ENCODE measurements around the gene BMPR1A. TPM values are rescaled to one million over a fixed set of nuclear protein-coding genes. Genes with fewer than 3 reads are reported as not detected.
"Not testable (repeated sequence)": the region's sequence is repeated elsewhere in the genome, so short reads cannot be mapped to it uniquely, and the experiment has no call there.

Gene BMPR1A
- polyA plus RNA-seq, 1 experiment: 21.4 TPM

DNA sequence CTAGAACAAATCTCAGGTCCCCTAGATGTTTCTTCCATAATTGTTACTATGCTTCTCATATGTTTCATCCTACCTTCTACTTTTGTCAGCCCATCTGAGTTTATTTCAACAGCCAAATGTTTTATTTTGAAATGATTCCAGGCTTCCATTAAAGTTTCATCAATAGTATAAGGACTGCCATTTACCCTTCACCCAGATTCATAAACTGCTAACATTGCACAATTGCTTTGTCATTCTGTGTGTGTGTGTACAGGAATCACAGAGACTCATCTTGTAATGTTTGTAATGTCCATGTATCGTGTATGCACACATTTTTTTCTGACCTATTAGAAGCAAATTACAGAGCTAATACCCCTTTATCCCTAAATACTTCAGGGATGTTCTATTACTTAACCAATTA is 175.5 kb downstream of the BMPR1A start:
- CTCF ChIA-PET: interaction anchor here (1.3 kb wide), 1 partner anchor 14 kb away, joined by 4 read pairs; no protein-coding TSS in a partner anchor
- TF ChIP-seq, protein P1, sequence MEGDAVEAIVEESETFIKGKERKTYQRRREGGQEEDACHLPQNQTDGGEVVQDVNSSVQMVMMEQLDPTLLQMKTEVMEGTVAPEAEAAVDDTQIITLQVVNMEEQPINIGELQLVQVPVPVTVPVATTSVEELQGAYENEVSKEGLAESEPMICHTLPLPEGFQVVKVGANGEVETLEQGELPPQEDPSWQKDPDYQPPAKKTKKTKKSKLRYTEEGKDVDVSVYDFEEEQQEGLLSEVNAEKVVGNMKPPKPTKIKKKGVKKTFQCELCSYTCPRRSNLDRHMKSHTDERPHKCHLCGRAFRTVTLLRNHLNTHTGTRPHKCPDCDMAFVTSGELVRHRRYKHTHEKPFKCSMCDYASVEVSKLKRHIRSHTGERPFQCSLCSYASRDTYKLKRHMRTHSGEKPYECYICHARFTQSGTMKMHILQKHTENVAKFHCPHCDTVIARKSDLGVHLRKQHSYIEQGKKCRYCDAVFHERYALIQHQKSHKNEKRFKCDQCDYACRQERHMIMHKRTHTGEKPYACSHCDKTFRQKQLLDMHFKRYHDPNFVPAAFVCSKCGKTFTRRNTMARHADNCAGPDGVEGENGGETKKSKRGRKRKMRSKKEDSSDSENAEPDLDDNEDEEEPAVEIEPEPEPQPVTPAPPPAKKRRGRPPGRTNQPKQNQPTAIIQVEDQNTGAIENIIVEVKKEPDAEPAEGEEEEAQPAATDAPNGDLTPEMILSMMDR (IDR thresholded peaks at IDR 0.05; ENCODE audit: insufficient read depth, low read depth, low read length): no peak
- no peak for DNase-seq (ENCODE audit: low read depth)
- POLR2A ChIA-PET: no interaction called here
- peaks cover 2% of the 10 kb centered on the region; the same call in 1 of the 2 replicates for H3K36me3 ChIP-seq (ENCODE audit: control insufficient read depth, insufficient read depth, low read length)
- H3K27me3 ChIP-seq (ENCODE audit: control insufficient read depth, insufficient read depth, low read length): no peaks in the 10 kb centered on the region
- no peak overlapping the region for H3K4me3 ChIP-seq (ENCODE audit: low read depth, low read length)

DNA sequence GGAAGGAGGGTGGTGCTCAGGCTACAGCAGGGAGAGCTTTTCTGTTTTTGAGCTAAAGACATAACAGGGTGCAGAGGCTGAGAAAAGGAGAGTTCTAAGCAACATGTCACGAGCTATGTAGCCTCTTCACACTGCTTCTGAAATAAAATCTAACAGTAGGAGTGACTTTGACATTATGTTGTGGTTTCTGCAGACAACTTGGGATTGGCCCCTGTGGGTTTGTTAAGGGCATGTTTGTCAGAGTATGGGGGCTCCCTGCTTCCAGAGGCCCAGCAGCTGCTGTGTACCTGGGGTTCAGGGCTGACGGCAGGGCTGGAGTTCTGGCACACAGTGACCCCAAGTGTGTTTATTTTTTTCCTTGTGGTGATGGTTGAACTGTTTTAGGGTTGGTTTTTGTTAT is 176.3 kb downstream of the BMPR1A start:
- TF ChIP-seq, protein P1 (IDR thresholded peaks at IDR 0.05; ENCODE audit: insufficient read depth, low read depth, low read length): no peak
- ChIA-PET CTCF (interaction anchor here (1.3 kb wide), 1 partner anchor 13 kb away, joined by 4 read pairs; no protein-coding TSS in a partner anchor), POLR2A (interaction anchor here (0.6 kb wide), 1 partner anchor 174 kb away, joined by 3 read pairs; no protein-coding TSS in a partner anchor)
- Histone ChIP-seq H3K4me3 (ENCODE audit: low read depth, low read length) (no peak overlapping the region), H3K27me3 (ENCODE audit: control insufficient read depth, insufficient read depth, low read length) (no peaks in the 10 kb centered on the region), H3K36me3 (ENCODE audit: control insufficient read depth, insufficient read depth, low read length) (peaks cover 2% of the 10 kb centered on the region; the same call in 1 of the 2 replicates)
- no peak for DNase-seq (ENCODE audit: low read depth)

DNA sequence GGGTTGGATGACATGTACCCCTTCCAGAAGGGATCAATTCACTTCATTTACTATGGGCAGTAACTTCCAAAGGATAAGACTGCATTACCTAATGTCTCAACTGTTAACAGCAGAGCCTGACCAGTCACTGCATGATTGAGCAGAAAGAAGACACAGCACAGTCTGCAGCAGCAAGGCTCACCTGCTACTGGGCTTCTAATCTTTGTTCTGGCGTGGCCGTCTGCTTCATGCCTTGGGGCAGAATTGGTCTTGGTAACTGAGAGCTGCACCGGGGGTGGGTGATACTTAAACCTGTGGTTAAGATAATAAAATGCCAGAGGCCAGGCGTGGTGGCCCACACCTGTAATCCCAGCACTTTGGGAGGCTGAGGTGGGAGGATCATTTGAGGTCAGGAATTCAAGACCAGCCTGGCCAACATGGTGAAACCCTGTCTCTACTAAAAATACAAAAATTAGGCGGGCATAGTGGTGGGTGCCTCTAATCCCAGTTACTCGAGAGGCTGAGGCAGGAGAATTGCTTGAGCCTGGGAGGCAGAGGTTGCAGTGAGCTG is 177.8 kb downstream of the BMPR1A start:
- DNase-seq (ENCODE audit: low read depth); H3K27me3 ChIP-seq (ENCODE audit: control insufficient read depth, insufficient read depth, low read length); H3K36me3 ChIP-seq (ENCODE audit: control insufficient read depth, insufficient read depth, low read length); POLR2A ChIA-PET; H3K4me3 ChIP-seq (ENCODE audit: low read depth, low read length): not testable (repeated sequence)
- CTCF ChIA-PET: interaction anchor here (15.4 kb wide), 1 partner anchor 27 kb away, joined by 346 read pairs; the partner anchor contains the start of genes ADIRF, MMRN2 and SNCG

DNA sequence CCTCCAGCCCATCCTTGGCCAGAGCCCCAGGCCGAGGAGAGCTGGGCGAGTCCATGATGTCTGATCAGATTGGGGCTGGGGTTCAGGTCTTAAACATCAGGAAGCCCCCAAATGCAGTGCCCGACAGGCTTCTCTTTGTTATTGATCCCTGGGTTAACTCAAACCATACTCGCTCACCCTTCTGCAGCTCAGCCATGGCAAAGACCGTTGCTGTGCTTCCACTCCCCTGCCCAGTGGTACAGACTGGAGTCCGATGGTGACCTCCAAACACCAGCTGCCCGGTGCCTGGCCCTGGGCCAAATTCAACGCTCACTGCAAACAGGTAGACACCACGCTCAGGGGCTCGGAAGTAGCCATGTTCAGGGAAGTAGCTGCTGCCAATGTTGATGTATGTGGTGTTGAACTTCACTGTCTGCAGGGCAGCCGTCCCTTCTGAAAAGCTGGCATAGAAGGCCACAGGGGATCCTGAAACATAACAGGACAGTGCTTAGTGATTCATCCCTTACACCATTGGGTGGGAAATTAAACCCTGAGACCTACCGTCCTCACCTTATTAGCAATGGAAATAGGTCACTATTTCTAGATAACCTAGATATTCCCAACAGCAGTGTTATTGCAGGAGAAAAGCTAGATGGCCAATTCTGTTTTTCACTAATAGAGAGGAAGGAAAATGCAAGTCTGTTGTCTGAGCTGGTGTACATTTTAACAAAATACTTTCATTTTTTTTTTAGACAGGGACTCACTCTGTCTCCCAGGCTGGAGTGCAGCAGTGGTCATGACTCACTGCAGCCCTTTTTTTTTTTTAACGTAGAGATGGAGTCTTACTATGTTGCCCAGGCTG is 180.5 kb downstream of the BMPR1A start:
- no peak for DNase-seq (ENCODE audit: low read depth)
- Histone ChIP-seq H3K27me3 (ENCODE audit: control insufficient read depth, insufficient read depth, low read length) (no peaks in the 10 kb centered on the region), H3K4me3 (ENCODE audit: low read depth, low read length) (no peak overlapping the region), H3K36me3 (ENCODE audit: control insufficient read depth, insufficient read depth, low read length) (no peaks in the 10 kb centered on the region)
- ChIA-PET POLR2A (no interaction called here), CTCF (interaction anchor here (0.6 to 15.4 kb wide), 7 partner anchors 10 to 252 kb away, joined by 3 to 346 read pairs (median 4); partner anchors contain the start of genes ADIRF, MMRN2 and SNCG)
- TF ChIP-seq, protein P1 (IDR thresholded peaks at IDR 0.05; ENCODE audit: insufficient read depth, low read depth, low read length): no peak

DNA sequence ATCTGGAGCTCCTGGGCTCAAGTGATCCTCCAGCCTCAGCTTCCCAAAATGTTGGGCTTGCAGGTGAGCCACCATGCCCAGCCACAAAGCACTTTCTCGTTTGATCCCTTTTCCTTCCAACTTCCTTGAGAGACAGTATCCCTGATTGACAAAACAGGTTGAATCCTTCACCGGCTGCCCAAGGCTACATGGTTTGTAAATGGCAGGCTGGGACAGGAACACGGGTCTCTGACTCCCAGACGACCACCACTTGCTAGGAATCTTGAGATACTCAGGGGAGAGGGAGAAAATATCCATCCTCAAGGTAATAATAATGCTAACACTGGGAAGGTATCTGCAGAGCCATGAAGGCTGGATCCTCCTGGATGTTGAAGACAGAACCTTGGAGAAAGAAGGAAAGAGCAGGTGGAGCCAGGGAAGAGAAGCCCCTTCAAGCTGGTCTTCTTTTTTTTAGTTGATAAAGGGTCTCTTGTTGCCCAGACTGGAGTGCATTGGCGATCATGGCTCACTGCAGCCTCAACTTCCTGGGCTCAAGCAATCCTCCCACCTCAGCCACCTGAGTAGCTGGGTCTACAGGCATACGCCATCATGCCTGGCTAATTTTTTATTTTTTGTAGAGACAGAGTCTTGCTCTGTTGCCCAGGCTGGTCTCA is 181.2 kb downstream of the BMPR1A start:
- DNase-seq (ENCODE audit: low read depth): no peak
- no peak overlapping the region for H3K4me3 ChIP-seq (ENCODE audit: low read depth, low read length)
- POLR2A ChIA-PET: no interaction called here
- no peaks in the 10 kb centered on the region for H3K36me3 ChIP-seq (ENCODE audit: control insufficient read depth, insufficient read depth, low read length)
- H3K27me3 ChIP-seq (ENCODE audit: control insufficient read depth, insufficient read depth, low read length): no peaks in the 10 kb centered on the region
- CTCF ChIA-PET: interaction anchor here (0.6 to 15.4 kb wide), 9 partner anchors 10 to 253 kb away, joined by 3 to 346 read pairs (median 5); partner anchors contain the start of genes ADIRF, MMRN2 and SNCG
- TF ChIP-seq, protein P1 (IDR thresholded peaks at IDR 0.05; ENCODE audit: insufficient read depth, low read depth, low read length): no peak
